NB4 (cell line): ENCODE measurements around the gene RPL22.

ENCODE experiments used
- CTCF ChIP-seq: IDR thresholded peaks from one replicate; pipeline ENCODE4 v1.5.1; 2012; ENCODE audit warnings: low read depth, low read length
- MAX ChIP-seq: IDR thresholded peaks from 2 replicates; pipeline ENCODE4 v1.6.1; 2011; ENCODE audit warnings: low read depth, low read length
- MYC ChIP-seq: IDR thresholded peaks from 2 replicates; pipeline ENCODE4 v1.6.1; 2011; ENCODE audit warnings: low read depth, low read length
- POLR2A ChIP-seq: IDR thresholded peaks from 2 replicates; pipeline ENCODE4 v1.6.1; 2011; ENCODE audit warnings: mild to moderate bottlenecking; ENCODE audit not compliant: insufficient read length; ENCODE audit errors: extremely low read depth

GRCh38 chr1:6142734-6143133 is 56.7 kb downstream of the RPL22 start:
- TF ChIP-seq CTCF (no peak), POLR2A (no peak), MAX (no peak), MYC (no peak)
